KBM-7 (cell line): Measurements from ENCODE around the gene SCYL2.
"Not testable (repeated sequence)": the region's sequence is repeated elsewhere in the genome, so short reads cannot be mapped to it uniquely, and the experiment has no call there.

Source experiments
- DNase-seq: peaks from one replicate; pipeline ENCODE4 v3.0.0-alpha.2; 2015
- in situ Hi-C: fragments of 300-500 bp; cut with MboI; formaldehyde crosslinking; loops from 2 replicates; pipeline ENCODE4 v1.14.3; 2020; ENCODE audit warnings: low sequenced_read_pairs, low pct_unique_long_range_greater_than_20kb, mixed read lengths

The SCYL2 gene

DNA sequence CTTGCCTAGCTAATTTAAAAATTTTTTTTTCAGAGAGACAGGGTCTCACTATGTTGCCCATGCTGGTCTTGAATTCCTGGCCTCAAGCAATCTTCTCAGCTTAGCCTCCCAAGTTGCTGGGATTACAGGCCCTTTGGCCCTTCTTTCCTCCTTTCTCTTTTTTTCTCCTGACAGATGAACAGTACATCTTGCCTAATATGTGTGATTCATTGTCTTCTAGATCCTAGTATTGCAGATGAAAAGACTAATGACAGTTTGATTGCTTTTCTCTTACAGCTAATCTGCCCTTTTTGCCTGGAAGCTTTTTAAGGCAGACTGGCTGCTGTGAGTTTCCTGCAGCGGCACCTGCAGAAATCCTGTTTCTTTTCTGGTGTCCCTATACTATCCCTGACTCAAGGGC, 12.1 kb upstream of the SCYL2 start:
- DNase-seq, result no peak
- in situ Hi-C loops, result no loop called here

- DNase-seq, result no peak
- in situ Hi-C loops, result no loop called here
Observed at GRCh38 chr12:100258127-100258526, 8.8 kb upstream of the SCYL2 start.

DNA sequence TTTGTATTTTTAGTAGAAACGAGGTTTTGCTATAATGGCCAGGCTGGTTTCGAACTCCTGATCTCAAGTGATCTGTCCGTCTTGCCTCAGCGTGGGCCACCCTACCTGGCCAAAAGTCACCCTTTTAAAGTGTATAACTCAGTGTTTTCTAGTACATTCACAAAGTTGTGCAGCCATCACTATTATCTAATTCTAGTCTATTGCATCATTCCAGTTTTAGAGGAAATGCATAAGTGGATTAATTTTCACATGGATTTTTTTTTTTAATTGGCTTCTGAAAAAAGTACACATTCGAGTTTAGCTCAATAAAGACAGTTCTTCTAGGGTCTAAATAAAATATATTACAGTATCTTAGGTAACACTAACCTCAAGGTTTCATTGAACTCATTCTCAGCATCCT, 3.8 kb upstream of the SCYL2 start:
- in situ Hi-C loops, result no loop called here
- no peak for DNase-seq

DNA sequence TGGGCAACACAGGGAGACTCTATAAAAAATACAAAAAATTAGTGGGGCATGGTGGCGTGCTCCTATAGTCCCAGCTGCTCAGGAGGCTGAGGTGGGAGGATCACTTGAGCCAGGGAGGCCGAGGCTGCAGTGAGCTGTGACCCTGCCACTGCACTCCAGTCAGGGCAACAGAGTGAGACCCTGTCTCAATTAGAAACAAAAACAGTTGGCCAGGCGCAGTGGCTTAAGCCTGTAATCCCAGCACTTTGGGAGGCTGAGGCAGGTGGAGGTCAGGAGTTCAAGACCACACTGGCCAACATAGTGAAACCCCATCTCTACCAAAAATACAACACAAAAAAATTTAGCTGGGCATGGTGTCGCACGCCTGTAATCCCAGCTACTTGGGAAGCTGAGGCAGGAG, 1.9 kb upstream of the SCYL2 start:
- in situ Hi-C loops, DNase-seq: not testable (repeated sequence)

GRCh38 chr12:100265732-100266584, 1.0 kb upstream of the SCYL2 start:
- no peak for DNase-seq
- in situ Hi-C loops, result no loop called here

GRCh38 chr12:100266585-100266834, 467 bp upstream of the SCYL2 start:
- DNase-seq, result no peak

DNA sequence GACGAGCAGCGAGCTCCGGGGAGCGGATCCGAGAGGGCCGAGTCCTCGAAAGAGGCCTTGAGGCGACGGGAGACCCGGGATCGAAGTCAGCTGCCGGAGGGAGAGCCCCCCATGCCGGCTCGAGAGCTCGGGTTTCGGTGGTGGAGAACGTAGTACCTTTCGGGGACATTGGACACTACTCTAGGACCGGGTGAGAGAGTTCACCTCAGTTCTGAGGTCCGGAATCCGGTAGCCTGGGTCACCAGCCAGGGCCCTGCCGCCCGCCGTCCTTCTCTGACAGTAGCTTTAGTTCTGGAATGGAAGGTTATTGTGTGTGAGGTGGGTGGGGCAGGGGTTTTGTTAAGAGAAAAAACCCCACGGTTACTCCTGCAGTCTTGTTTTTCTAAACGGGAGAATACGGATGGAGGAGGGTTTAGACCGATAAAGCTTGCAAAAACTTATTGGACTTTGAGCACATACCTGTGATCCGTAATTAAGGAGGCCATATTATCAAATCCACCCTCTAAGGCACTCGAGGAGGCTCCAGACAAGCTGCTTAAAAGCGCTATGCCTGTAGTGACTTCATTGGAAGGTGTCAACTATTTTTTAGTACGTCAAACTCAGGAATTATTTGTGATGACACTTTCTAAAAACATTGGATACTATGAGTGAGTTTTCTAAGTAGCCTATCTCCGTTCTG, 765 bp downstream of the SCYL2 start:
- peak; percentile 39 for DNase-seq
- in situ Hi-C loops, result no loop called here

More at GRCh38 chr12:100266585-100266834, 467 bp upstream of the SCYL2 start:
- in situ Hi-C loops, result no loop called here

GRCh38 chr12:100268835-100269564, 2.0 kb downstream of the SCYL2 start:
- in situ Hi-C loops, result no loop called here
- DNase-seq, result peak; percentile 29

- in situ Hi-C loops, result no loop called here
- DNase-seq, result no peak
Observed at GRCh38 chr12:100273782-100274181, 6.8 kb downstream of the SCYL2 start.

DNA sequence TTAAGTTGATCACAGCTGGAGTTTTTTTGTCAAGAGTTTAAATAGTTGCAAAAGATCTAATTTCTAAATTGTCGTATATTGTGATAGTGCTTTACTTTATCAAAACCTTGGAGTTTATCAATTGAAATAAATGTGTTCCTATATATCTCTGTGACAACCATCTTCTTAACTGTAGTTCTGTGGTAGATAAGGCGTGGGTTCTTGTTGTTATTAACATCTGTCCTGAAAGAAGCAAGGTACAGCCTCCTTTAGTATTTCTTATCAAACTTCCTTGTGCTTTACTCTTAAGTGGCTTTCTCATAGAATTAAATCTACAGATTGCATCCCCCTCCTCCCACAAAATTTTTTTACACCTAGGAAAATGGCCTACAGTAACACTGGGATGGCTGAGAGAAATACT, 7.3 kb downstream of the SCYL2 start:
- in situ Hi-C loops, result no loop called here
- no peak for DNase-seq

- in situ Hi-C loops, result no loop called here
- no peak for DNase-seq
Observed at GRCh38 chr12:100279159-100279558, 12.2 kb downstream of the SCYL2 start.

DNA sequence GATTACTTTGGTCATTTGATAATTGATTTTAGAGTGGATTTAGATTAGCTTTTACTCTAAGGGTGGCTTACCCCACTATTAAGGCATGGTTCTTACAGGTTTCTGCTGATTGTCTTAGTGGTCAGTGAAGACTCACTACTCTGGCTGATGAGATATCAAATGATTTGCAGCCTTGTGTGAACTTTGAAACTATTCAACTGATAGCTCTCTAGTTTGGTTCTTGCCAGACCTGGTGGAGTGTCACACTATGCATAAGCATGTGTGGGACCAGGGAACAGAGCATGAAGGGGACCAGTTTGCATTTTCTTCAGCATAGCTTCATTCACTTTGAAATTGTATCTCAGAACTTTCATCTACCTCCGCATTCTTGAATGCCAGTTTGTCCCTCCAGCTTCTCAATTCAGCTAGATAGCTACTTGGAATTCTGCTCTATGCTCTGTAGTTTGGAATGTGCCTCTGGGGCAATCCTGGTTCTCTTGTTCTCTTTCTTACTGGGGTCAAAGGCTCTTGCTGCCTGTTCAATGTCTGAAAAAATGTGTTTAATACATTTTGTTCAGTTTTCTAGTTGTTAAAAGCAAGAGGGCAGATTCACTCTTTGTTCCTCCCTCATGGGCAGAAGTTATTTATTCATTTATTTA, 12.7 kb downstream of the SCYL2 start:
- in situ Hi-C loops, result no loop called here
- no peak for DNase-seq

DNA sequence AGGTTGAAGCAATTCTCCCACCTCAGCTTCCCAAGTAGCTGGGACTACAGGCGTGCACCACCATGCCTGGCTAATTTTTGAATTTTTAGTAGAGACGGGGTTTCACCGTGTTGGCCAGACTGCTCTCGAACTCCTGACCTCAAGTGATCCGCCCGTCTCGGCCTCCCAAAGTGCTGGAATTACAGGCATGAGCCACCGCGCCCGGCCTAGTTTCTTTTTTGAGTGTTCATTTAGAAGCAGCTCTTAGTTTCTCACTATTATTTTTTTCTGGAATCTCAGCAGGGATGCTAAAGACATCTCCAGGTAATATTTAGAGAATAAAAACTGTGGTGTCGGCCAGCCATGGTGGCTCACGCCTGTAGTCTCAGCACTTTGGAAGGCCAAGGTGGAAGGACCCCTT, 17.6 kb downstream of the SCYL2 start:
- in situ Hi-C loops, DNase-seq: not testable (repeated sequence)

DNA sequence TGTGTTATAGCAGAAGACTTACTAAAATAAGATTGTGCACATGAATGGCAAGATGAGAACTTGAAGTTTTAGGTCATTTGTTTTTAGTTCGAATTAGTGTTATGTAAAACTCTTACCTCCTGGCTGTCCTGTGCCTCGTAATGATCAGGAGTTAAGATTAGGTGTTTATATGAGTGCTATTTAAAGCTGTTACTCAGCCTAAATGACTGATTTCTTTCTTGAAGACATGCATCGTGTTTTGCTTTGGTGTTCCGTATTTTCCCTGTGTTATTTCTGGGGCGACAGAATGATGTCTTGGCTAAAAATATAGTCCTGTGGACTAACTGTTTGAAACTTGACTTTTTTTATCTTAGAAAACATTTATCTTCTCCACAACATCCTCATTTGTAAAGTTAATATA, 22.1 kb downstream of the SCYL2 start:
- in situ Hi-C loops, result no loop called here
- DNase-seq, result no peak

DNA sequence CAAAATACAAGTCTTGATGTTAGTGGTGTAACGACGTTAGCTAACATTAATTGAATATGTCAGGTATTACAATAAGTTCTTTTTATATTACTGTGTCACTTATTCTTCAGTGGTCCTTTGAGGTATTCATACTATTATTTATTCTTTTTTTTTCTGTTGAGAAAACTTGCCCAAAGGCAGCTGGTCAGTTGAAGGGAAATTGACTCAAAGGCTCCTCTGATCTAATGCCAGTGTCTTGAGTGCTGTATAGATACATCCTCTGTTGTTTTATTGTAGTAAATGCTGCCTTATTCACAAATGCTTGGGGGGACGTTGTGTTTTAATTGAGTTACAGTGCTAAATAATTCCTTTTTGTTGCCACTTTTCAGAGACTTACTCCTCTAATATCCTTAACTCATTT, 23.0 kb downstream of the SCYL2 start:
- no peak for DNase-seq
- in situ Hi-C loops, result no loop called here

DNA sequence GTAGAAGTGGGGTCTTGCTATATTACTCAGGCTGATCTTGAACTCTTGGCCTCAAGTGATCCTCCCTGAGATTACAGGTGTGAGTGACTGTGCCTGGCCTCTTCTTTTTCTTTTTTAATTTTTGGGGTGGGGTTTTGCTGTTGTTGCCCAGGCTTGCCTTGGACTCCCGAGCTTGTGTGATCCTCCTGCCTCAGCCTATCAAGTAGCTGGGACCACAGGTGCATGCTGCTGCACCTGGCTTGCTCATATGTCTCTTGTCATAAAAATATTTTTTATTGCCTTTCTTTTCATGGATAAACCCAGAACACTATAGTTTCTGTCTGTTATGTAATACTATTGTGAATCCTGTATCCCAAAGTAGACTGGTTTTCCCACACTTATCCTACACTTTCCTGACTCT, 26.0 kb downstream of the SCYL2 start:
- in situ Hi-C loops, result no loop called here
- no peak for DNase-seq

- in situ Hi-C loops, result not testable (repeated sequence)
Observed at GRCh38 chr12:100294366-100294765, 27.4 kb downstream of the SCYL2 start.

DNA sequence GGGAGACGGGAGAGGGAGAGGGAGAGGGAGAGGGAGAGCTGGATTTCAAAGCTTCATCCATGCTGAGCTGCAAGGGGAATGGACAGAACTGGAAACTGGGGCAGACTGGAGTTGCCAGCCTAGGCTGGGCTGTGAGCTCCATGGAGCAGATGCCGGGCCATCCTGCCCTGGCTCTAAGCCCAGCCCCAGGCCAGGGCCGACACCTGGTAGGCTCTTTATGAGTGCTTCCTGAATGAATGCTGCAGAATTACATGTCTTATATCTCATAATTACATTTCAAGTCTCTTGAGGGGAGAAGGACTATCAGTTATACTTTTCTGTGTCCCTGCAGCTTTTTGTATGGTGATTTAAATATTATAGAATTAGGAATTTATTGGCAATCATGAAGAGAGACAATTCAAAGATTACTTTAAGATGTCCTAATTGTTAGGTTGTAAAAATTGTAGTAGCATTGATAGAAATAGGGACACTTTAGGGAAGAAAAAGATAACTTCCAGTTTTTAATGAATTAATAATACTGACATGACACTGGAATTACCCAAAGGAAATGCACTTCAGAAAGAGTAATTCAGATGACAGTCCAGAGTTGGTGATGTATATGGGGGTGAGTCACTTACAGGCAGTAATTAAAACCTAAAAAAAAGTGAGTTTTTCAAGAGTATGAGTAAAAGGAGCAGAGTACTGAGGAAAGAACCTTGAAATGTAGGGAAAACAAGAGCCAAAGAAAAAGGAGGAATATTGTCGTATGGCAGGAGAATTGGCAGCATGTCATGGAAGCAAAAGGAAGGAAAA, 29.0 kb downstream of the SCYL2 start:
- in situ Hi-C loops, result no loop called here
- DNase-seq, result no peak

More at GRCh38 chr12:100294366-100294765, 27.4 kb downstream of the SCYL2 start:
- not testable (repeated sequence) for DNase-seq

- in situ Hi-C loops, result no loop called here
Observed at GRCh38 chr12:100302081-100302480, 35.1 kb downstream of the SCYL2 start.

More at GRCh38 chr12:100302081-100302480, 35.1 kb downstream of the SCYL2 start:
- DNase-seq, result no peak
